ENCODE data around the gene REEP3. TPM values are rescaled to one million over a fixed set of nuclear protein-coding genes. Genes with fewer than 3 reads are reported as not detected.

Gene REEP3
- total and polyA plus RNA-seq, 2 of the 8 experiments (the other 6 are each of a cell fraction or from before 2014, with no cell fraction given): 5.8 to 31.5 TPM

DNA sequence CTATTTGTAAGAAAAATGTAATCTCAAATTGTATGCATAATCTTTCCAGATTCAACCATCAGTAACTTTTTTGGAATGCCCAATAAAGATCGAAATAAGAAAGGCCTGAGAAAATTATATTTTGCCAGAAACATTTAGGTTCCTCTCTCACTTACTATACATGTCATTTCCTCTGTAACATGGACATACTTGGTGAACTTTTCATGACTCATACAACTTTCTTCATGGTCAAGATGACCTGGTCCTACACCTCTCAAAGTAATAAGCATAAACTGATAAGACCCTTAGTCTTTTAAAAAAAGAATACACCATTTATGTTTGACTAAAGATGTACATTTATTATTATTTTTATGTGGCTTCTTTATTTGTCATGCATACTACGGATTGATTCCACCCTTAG lies 125.3 kb downstream of the REEP3 start (continued):
- TF ChIP-seq POLR2A (IDR thresholded peaks at IDR 0.05; ENCODE audit: control extremely low read depth in 1 of 2, low read depth in 2 of 2, low read length in 2 of 2): no peak
- TF ChIP-seq NANOG (IDR thresholded peaks at IDR 0.05; ENCODE audit: insufficient read depth, low read depth, low read length, poor library complexity, severe bottlenecking): no peak
- TF ChIP-seq, protein P1, sequence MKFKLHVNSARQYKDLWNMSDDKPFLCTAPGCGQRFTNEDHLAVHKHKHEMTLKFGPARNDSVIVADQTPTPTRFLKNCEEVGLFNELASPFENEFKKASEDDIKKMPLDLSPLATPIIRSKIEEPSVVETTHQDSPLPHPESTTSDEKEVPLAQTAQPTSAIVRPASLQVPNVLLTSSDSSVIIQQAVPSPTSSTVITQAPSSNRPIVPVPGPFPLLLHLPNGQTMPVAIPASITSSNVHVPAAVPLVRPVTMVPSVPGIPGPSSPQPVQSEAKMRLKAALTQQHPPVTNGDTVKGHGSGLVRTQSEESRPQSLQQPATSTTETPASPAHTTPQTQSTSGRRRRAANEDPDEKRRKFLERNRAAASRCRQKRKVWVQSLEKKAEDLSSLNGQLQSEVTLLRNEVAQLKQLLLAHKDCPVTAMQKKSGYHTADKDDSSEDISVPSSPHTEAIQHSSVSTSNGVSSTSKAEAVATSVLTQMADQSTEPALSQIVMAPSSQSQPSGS (IDR thresholded peaks at IDR 0.05; ENCODE audit: low read length): no peak
- no peak for TF ChIP-seq CTBP2 (IDR thresholded peaks at IDR 0.05; ENCODE audit: borderline replicate concordance, insufficient read depth, insufficient read length, low read length)
- TF ChIP-seq SRF (IDR thresholded peaks at IDR 0.05; ENCODE audit: low read depth, low read length): no peak

Measured in H1 (cell line).